Spleen (tissue), 11 donors: ENCODE data around the gene FNDC7. TPM values are rescaled to one million over a fixed set of nuclear protein-coding genes. Genes with fewer than 3 reads are reported as not detected.
A peak's percentile ranks its signal among the peaks of the same experiment; 100 is the strongest.

Experiments
- DNase-seq: peaks from one replicate; pipeline ENCODE4 v3.0.0-alpha.2; 2020
- H3K27ac ChIP-seq, 8 donors: fragments of 200-600 bp; sonication (generic) in 7 of 8; 1 replicate in 4 of 8; 2 replicates in 4 of 8; pipeline versions ENCODE4 v1.5.0 to v1.8.0; 2016 to 2021; ENCODE audit warnings: inconsistent platforms in 4 of 8, mild to moderate bottlenecking in 4 of 8, moderate library complexity in 1 of 8
- H3K27me3 ChIP-seq, 7 donors: fragments of 200-600 bp; sonication (generic) in 6 of 7; replicated peaks in 1 of 7; 1 replicate in 4 of 7; 2 replicates in 3 of 7; pipeline versions ENCODE4 v1.5.0 to v1.8.0; 2016 to 2021; ENCODE audit warnings: inconsistent platforms in 3 of 7, mild to moderate bottlenecking in 1 of 7
- H3K36me3 ChIP-seq, 6 donors: fragments of 200-600 bp; sonication (generic) in 5 of 6; 1 replicate in 4 of 6; 2 replicates in 2 of 6; pipeline versions ENCODE4 v1.5.0 to v1.8.0; 2016 to 2021; ENCODE audit warnings: inconsistent platforms in 2 of 6
- H3K4me1 ChIP-seq, 6 donors: fragments of 200-600 bp; sonication (generic) in 5 of 6; 1 replicate in 3 of 6; 2 replicates in 3 of 6; pipeline versions ENCODE4 v1.5.0 to v1.8.0; 2016 to 2021; ENCODE audit warnings: inconsistent platforms in 3 of 6
- H3K4me3 ChIP-seq, 8 donors: fragments of 200-600 bp; sonication (generic) in 7 of 8; 1 replicate in 4 of 8; 2 replicates in 4 of 8; pipeline versions ENCODE4 v1.5.0 to v1.8.0; 2016 to 2021; ENCODE audit warnings: inconsistent platforms in 4 of 8, mild to moderate bottlenecking in 4 of 8, moderate library complexity in 2 of 8
- H3K9me3 ChIP-seq, 8 donors: fragments of 200-600 bp; sonication (generic) in 7 of 8; 1 replicate in 4 of 8; 2 replicates in 4 of 8; pipeline versions ENCODE4 v1.5.0 to v1.8.0; 2016 to 2021; ENCODE audit warnings: inconsistent platforms in 4 of 8
- CTCF ChIP-seq, 11 experiments: fragments of 200-600 bp in 7 of 11; fragments of 450-650 bp in 4 of 11; sonication (generic) in 4 of 11; IDR thresholded peaks in 8 of 11; conservative IDR thresholded peaks in 3 of 11; 1 replicate in 7 of 11; 2 replicates in 4 of 11; pipeline versions ENCODE4 v1.4.0 to v1.8.0; 2016 to 2021; ENCODE audit warnings: antibody characterized with exemption in 11 of 11, inconsistent platforms in 4 of 11, mild to moderate bottlenecking in 1 of 11
- POLR2A ChIP-seq, 3 donors: fragments of 450-650 bp; IDR thresholded peaks; one replicate each; pipeline ENCODE4 v1.5.1; 2017; ENCODE audit warnings: antibody characterized with exemption in 3 of 3, mild to moderate bottlenecking in 1 of 3
- POLR2AphosphoS5 ChIP-seq, 3 donors: sonication (generic); formaldehyde crosslinking; IDR thresholded peaks; one replicate each; pipeline ENCODE4 v1.5.1; 2017; ENCODE audit warnings: antibody characterized with exemption in 3 of 3
- WGBS, 5 donors: extraction: QIAGEN DNeasy Blood & Tissue Kit in 3 of 5; methylation state at CpG; one replicate each; pipeline versions ENCODE4 v1.1.5 to v1.1.7; 2013 to 2018; 5-methylcytosine and 5-hydroxymethylcytosine counted together
- intact Hi-C: fragments of 100-400 bp; cut with DNase I; formaldehyde crosslinking; loops from one replicate; pipeline ENCODE4 v1.15.0; 2023; ENCODE audit warnings: low total_unique reads
- polyA plus RNA-seq, 3 donors: library from polyadenylated mRNA; stranded (reverse); fragments of 200-250 nt; gene quantifications; one replicate each; pipeline ENCODE4 v1.2.1, GENCODE V29; 2013
- total RNA-seq, 7 donors: library from RNA; depleted of rRNA in 3 of 7; stranded (reverse); fragments of >200 nt in 3 of 7; fragmentation: NEBNext Ultra II Directional in 4 of 7; extraction: Animal tissue kit (Norgen Biotek cat#: 25700) in 4 of 7; gene quantifications; one replicate each; pipeline versions ENCODE4 v1.1.0 to v1.2.1, GENCODE V29; 2016 to 2021
- donor health status: healthy with polysubstance abuse.
- donor health status: DM: no; HTN: no; CAD: no; lungs with moderate emphysema.
- donor health status: DM: no; HTN: no; CAD: no.
- donor health status: Bipolar disorder and iron deficiency.
- donor health status: healthy.
- donor health status: DM: no; HTN: no; CAD: no.
- donor health status: DM: yes; HTN: yes; CAD: no.

The FNDC7 gene
- total and polyA plus RNA-seq, 10 donors: 0.04 to 0.98 (median 0.37) TPM; not detected in 6

GRCh38 chr1:108719656-108720435, 7.1 kb downstream of the FNDC7 start:
- intact Hi-C loops: no loop called here
- H3K36me3 ChIP-seq: no peaks in the 10 kb centered on the region
- no peak overlapping the region for H3K4me3 ChIP-seq
- no peaks in the 10 kb centered on the region for H3K9me3 ChIP-seq
- 81 to 89% (median 82%) methylated on average over 8 of the region's 8 CpGs for WGBS, 5 donors
- no peak for TF ChIP-seq POLR2AphosphoS5 (IDR thresholded peaks at IDR 0.05)
- no peak for TF ChIP-seq POLR2A (IDR thresholded peaks at IDR 0.05)
- TF ChIP-seq CTCF (IDR thresholded peaks at IDR 0.05 in 8 of 11, conservative IDR thresholded peaks at IDR 0.05 in 3 of 11): no peak
- no peak overlapping the region for H3K27ac ChIP-seq
- no peaks in the 10 kb centered on the region for H3K4me1 ChIP-seq
- H3K27me3 ChIP-seq: no peaks in the 10 kb centered on the region
- DNase-seq: no peak

GRCh38 chr1:108722292-108722691, 9.6 kb downstream of the FNDC7 start:
- Histone ChIP-seq H3K27me3 (no peaks in the 10 kb centered on the region), H3K36me3 (no peaks in the 10 kb centered on the region), H3K4me3 (no peak overlapping the region), H3K4me1 (no peaks in the 10 kb centered on the region), H3K27ac (peak overlapping the region in 1 of 8 donors; percentile 5), H3K9me3 (no peaks in the 10 kb centered on the region)
- TF ChIP-seq CTCF (IDR thresholded peaks at IDR 0.05 in 8 of 11, conservative IDR thresholded peaks at IDR 0.05 in 3 of 11) (no peak), POLR2AphosphoS5 (IDR thresholded peaks at IDR 0.05) (no peak), POLR2A (IDR thresholded peaks at IDR 0.05) (no peak)
- DNase-seq: no peak
- intact Hi-C loops: no loop called here
- WGBS, 5 donors: 61 to 84% (median 73%) methylated on average over 6 of the region's 6 CpGs

GRCh38 chr1:108725906-108726305, 13.2 kb downstream of the FNDC7 start:
- DNase-seq: no peak
- Histone ChIP-seq H3K4me1 (no peaks in the 10 kb centered on the region), H3K27me3 (no peaks in the 10 kb centered on the region), H3K36me3 (no peaks in the 10 kb centered on the region), H3K27ac (no peak overlapping the region), H3K9me3 (no peaks in the 10 kb centered on the region), H3K4me3 (no peak overlapping the region)
- 84 to 95% (median 89%) methylated on average over 1 of the region's 1 CpG for WGBS, 5 donors
- TF ChIP-seq POLR2A (IDR thresholded peaks at IDR 0.05) (no peak), CTCF (IDR thresholded peaks at IDR 0.05 in 8 of 11, conservative IDR thresholded peaks at IDR 0.05 in 3 of 11) (no peak), POLR2AphosphoS5 (IDR thresholded peaks at IDR 0.05) (no peak)
- intact Hi-C loops: no loop called here

DNA sequence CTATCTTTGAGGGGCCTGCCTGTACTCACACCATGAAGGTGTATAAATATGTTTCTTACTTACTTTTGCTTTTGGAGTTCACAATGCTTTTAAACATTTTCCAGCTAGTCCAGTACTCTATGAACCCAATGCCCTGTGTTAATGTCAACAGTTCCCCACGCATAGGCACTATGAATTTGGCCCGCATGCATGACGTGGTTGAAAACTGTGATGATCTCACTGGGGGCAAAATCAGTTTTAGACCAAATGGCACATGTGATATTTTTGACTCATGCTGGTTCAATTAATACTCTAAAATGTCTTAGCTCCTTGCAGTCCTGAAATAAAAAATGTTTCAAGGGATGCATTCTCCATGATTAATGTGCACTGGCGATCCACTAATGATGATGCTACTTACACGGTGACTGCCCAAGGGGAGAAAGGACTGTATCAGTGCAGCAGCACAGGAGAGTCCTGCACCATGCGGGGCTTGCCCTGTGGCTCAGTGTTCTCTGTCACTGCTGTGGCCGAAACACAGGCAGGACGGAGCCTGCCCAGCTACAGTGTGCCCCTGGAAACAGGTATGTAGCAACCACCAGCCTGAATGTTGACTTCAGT, 15.7 kb downstream of the FNDC7 start:
- WGBS, 5 donors: 81 to 93% (median 91%) methylated on average over 8 of the region's 8 CpGs

More for the DNA sequence above, 15.7 kb downstream of the FNDC7 start:
- H3K36me3 ChIP-seq: no peaks in the 10 kb centered on the region
- TF ChIP-seq POLR2AphosphoS5 (IDR thresholded peaks at IDR 0.05) (no peak), POLR2A (IDR thresholded peaks at IDR 0.05) (no peak), CTCF (IDR thresholded peaks at IDR 0.05 in 8 of 11, conservative IDR thresholded peaks at IDR 0.05 in 3 of 11) (no peak)
- no peaks in the 10 kb centered on the region for H3K4me1 ChIP-seq
- no peak overlapping the region for H3K27ac ChIP-seq
- intact Hi-C loops: no loop called here
- H3K4me3 ChIP-seq: no peak overlapping the region
- DNase-seq: no peak
- no peaks in the 10 kb centered on the region for H3K9me3 ChIP-seq
- H3K27me3 ChIP-seq: no peaks in the 10 kb centered on the region
